Lower lobe of right lung (tissue), 2 donors: ENCODE results near the gene INPP5A. TPM values are rescaled to one million over a fixed set of nuclear protein-coding genes. Genes with fewer than 3 reads are reported as not detected.

ENCODE experiments used
- ATAC-seq, 2 donors: fragments of 200-7000 bp; cut with Tn5 transposase; one replicate each; pipeline ENCODE4 v1.9.1; 2020 to 2022; ENCODE audit warnings: mild to moderate bottlenecking in 2 of 2, moderate library complexity in 2 of 2
- DNase-seq: peaks from one replicate; pipeline ENCODE4 v3.0.0-alpha.2; 2020
- H3K27ac ChIP-seq: fragments of 200-600 bp; one replicate; pipeline ENCODE4 v1.8.0; 2022
- H3K27me3 ChIP-seq: fragments of 200-600 bp; one replicate; pipeline ENCODE4 v1.8.0; 2022; ENCODE audit warnings: low read depth
- H3K36me3 ChIP-seq: fragments of 200-600 bp; one replicate; pipeline ENCODE4 v1.8.0; 2022; ENCODE audit warnings: mild to moderate bottlenecking
- H3K4me1 ChIP-seq: fragments of 200-600 bp; one replicate; pipeline ENCODE4 v1.8.0; 2022
- H3K4me3 ChIP-seq: fragments of 200-600 bp; one replicate; pipeline ENCODE4 v1.8.0; 2022; ENCODE audit warnings: mild to moderate bottlenecking
- H3K9me3 ChIP-seq: fragments of 200-600 bp; one replicate; pipeline ENCODE4 v1.8.0; 2022
- intact Hi-C: fragments of 100-400 bp; cut with DNase I; formaldehyde crosslinking; loops from one replicate; pipeline ENCODE4 v1.11.0; 2022
- total RNA-seq: library from RNA; stranded (reverse); fragmentation: NEBNext Ultra II Directional; extraction: Animal tissue kit (Norgen Biotek cat#: 25700); gene quantifications from one replicate; pipeline ENCODE4 v1.2.1, GENCODE V29; 2021
- TF ChIP-seq, protein P1 (sequence below): fragments of 200-600 bp; IDR thresholded peaks from one replicate; pipeline ENCODE4 v1.8.0; 2022; ENCODE audit warnings: antibody characterized with exemption, mild to moderate bottlenecking
- donor health status: DM: no; HTN: yes; CAD: no; lungs with severe emphysema.

Gene INPP5A
- total RNA-seq, 1 donor from 2014 or later = 34.1 TPM

DNA sequence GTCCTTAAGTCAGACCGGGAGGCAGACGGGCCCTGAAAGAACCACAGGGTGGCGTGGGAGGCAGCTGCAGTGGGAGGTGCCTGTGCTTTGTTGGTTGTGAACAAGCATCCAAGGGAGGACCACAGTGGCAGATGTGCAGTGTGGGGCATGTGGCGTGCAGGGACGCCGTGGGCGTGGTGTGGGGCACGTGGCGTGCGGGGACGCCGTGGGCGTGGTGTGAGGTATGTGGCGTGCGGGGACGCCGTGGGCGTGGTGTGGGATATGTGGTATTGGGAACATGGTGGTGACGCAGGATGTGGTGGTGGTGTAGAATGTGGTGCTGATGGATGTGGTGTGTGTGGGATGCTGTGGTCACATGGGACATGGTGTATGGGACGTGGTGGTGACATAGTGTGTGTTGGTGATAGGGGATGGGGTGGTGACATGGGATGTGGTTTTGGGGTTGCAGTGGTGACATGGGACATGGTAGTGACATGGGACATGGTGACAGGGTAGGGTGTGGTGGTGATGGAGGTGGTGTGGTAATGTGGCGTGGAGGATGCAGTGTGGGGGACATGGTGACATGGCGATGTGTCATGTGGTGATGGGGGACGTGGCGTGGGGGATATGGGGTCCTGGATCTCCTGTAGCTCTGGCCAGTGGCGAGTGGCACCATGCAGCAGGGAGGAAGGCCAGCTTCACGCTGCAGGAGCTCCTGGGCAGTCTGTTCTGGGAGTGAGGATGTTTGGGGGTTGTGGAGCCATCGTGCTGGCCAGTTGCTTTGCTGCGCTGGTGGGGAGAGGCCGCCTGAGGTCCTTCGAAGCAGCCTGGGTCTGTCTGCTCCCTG lies 78.8 kb downstream of the INPP5A start:
- Histone ChIP-seq H3K9me3 (peaks cover 19% of the 10 kb centered on the region), H3K27me3 (no peaks in the 10 kb centered on the region), H3K4me1 (no peaks in the 10 kb centered on the region), H3K36me3 (peaks cover 8% of the 10 kb centered on the region), H3K27ac (no peak overlapping the region), H3K4me3 (no peak overlapping the region)
- no peak for DNase-seq
- TF ChIP-seq, protein P1, sequence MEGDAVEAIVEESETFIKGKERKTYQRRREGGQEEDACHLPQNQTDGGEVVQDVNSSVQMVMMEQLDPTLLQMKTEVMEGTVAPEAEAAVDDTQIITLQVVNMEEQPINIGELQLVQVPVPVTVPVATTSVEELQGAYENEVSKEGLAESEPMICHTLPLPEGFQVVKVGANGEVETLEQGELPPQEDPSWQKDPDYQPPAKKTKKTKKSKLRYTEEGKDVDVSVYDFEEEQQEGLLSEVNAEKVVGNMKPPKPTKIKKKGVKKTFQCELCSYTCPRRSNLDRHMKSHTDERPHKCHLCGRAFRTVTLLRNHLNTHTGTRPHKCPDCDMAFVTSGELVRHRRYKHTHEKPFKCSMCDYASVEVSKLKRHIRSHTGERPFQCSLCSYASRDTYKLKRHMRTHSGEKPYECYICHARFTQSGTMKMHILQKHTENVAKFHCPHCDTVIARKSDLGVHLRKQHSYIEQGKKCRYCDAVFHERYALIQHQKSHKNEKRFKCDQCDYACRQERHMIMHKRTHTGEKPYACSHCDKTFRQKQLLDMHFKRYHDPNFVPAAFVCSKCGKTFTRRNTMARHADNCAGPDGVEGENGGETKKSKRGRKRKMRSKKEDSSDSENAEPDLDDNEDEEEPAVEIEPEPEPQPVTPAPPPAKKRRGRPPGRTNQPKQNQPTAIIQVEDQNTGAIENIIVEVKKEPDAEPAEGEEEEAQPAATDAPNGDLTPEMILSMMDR = no peak
- ATAC-seq = peak; percentile 23 to 46
- intact Hi-C loops = no loop called here

GRCh38 chr10:132616996-132617736 lies 79.6 kb downstream of the INPP5A start:
- Histone ChIP-seq H3K27me3 (no peaks in the 10 kb centered on the region), H3K4me3 (no peak overlapping the region), H3K9me3 (peaks cover 19% of the 10 kb centered on the region), H3K4me1 (no peaks in the 10 kb centered on the region), H3K36me3 (peaks cover 8% of the 10 kb centered on the region), H3K27ac (no peak overlapping the region)
- TF ChIP-seq, protein P1 = no peak
- DNase-seq (no peak), ATAC-seq (no peak)
- intact Hi-C loops = no loop called here

GRCh38 chr10:132617737-132618052 lies 80.1 kb downstream of the INPP5A start:
- intact Hi-C loops = no loop called here
- Histone ChIP-seq H3K9me3 (peaks cover 19% of the 10 kb centered on the region), H3K4me1 (no peaks in the 10 kb centered on the region), H3K27ac (no peak overlapping the region), H3K4me3 (no peak overlapping the region), H3K27me3 (no peaks in the 10 kb centered on the region), H3K36me3 (peaks cover 8% of the 10 kb centered on the region)
- ATAC-seq = no peak
- TF ChIP-seq, protein P1 = no peak
- no peak for DNase-seq

- DNase-seq = no peak
- TF ChIP-seq, protein P1 = no peak
- intact Hi-C loops = no loop called here
- Histone ChIP-seq H3K36me3 (peaks cover 8% of the 10 kb centered on the region), H3K9me3 (peaks cover 19% of the 10 kb centered on the region), H3K27ac (no peak overlapping the region), H3K4me3 (no peak overlapping the region), H3K4me1 (no peaks in the 10 kb centered on the region), H3K27me3 (no peaks in the 10 kb centered on the region)
- no peak for ATAC-seq
Measured at GRCh38 chr10:132618158-132618919, 80.8 kb downstream of the INPP5A start.

GRCh38 chr10:132619927-132620326 lies 82.3 kb downstream of the INPP5A start:
- TF ChIP-seq, protein P1 = no peak
- H3K27me3 ChIP-seq = no peaks in the 10 kb centered on the region
- H3K9me3 ChIP-seq = peaks cover 19% of the 10 kb centered on the region
- ATAC-seq (no peak), DNase-seq (no peak)
- peaks cover 2% of the 10 kb centered on the region for H3K36me3 ChIP-seq
- intact Hi-C loops = no loop called here
- no peak overlapping the region for H3K27ac ChIP-seq
- no peaks in the 10 kb centered on the region for H3K4me1 ChIP-seq
- H3K4me3 ChIP-seq = no peak overlapping the region
